ENCODE data around the gene CNTNAP4.

GRCh38 chr16:76389126-76389525, 111.9 kb downstream of the CNTNAP4 start:
- no peak for TF ChIP-seq CTCF (IDR thresholded peaks at IDR 0.05; ENCODE audit: borderline replicate concordance, extremely low read depth, low read length, poor library complexity, severe bottlenecking)
- no peak for TF ChIP-seq EZH2 (IDR thresholded peaks at IDR 0.05; ENCODE audit: borderline replicate concordance, low read depth, low read length, severe bottlenecking)

Data from DND-41 (cell line).